GM12878 (cell line): ENCODE results near the gene YIPF4. TPM values are rescaled to one million over a fixed set of nuclear protein-coding genes. Genes with fewer than 3 reads are reported as not detected.

Experiments
- ATAC-seq: fragments of 200-7000 bp; cut with Tn5 transposase; 3 replicates; pipeline ENCODE4 v1.9.1; 2020; ENCODE audit warnings: mild to moderate bottlenecking, moderate library complexity
- BruUV-seq: library from RNA; stranded (reverse); fragments of 400-500 nt; replicated peaks from 2 replicates; lab custom pipeline; 2021; lab: Mats Ljungman, UMichigan
- CTCF ChIA-PET: fragments of 300-600 bp; sonication (Branson Sonifier 250); formaldehyde crosslinking; extraction: SDS; loops from one replicate; lab custom pipeline; 2021; ENCODE audit warnings: inconsistent platforms; lab: Yijun Ruan, JAX
- POLR2A ChIA-PET: fragments of 350-600 bp; formaldehyde crosslinking; extraction: SDS; loops from one replicate; lab custom pipeline; 2021; ENCODE audit warnings: inconsistent platforms; lab: Charles Lee
- RAD21 ChIA-PET: fragments of 300-600 bp; sonication (Branson Sonifier 250); formaldehyde crosslinking; loops from one replicate; lab custom pipeline; 2023; ENCODE audit warnings: antibody characterized with exemption; ENCODE audit not compliant: unreplicated experiment; lab: Charles Lee
- SMC1A ChIA-PET: fragments of 300-600 bp; sonication (Branson Sonifier 250); formaldehyde crosslinking; loops from one replicate; lab custom pipeline; 2023; ENCODE audit not compliant: unreplicated experiment, uncharacterized antibody; lab: Charles Lee
- DNase-seq: peaks from one replicate; pipeline ENCODE4 v3.0.0-alpha.2; 2011; ENCODE audit warnings: low read depth, low spot score
- FAIRE-seq: peaks from 3 replicates; lab custom pipeline; 2011; peaks lifted over from hg19 to GRCh38; lab: Jason Lieb, UNC
- H2AFZ ChIP-seq: 2 replicates; pipeline ENCODE4 v1.6.0; 2011; ENCODE audit warnings: low read depth, low read length, control low read depth; ENCODE audit not compliant: control insufficient read depth
- H3K27ac ChIP-seq: 2 replicates; pipeline ENCODE4 v1.5.1; 2011; ENCODE audit warnings: control low read depth; ENCODE audit not compliant: control insufficient read depth, insufficient read depth
- H3K27me3 ChIP-seq, 2 experiments: replicated peaks in 1 of 2; 2 replicates each; pipeline versions ENCODE4 v1.6.0 to v1.6.1; 2011; ENCODE audit warnings: low read length in 1 of 2; ENCODE audit not compliant: control insufficient read depth in 2 of 2, insufficient read depth in 2 of 2
- H3K36me3 ChIP-seq, 2 experiments: 2 replicates each; pipeline ENCODE4 v1.5.1; 2011; ENCODE audit warnings: low read length in 1 of 2; ENCODE audit not compliant: control insufficient read depth in 2 of 2, insufficient read depth in 2 of 2
- H3K4me1 ChIP-seq: 2 replicates; pipeline ENCODE4 v1.6.1; 2011; ENCODE audit warnings: mild to moderate bottlenecking, low read length, moderate library complexity, mixed read lengths; ENCODE audit not compliant: control insufficient read depth, insufficient read depth
- H3K4me2 ChIP-seq: 2 replicates; pipeline ENCODE4 v1.6.0; 2011; ENCODE audit warnings: control low read depth; ENCODE audit not compliant: control insufficient read depth, insufficient read depth
- H3K4me3 ChIP-seq: fragments of 200-600 bp; sonication (generic); 2 replicates; pipeline ENCODE4 v1.5.1; 2016
- H3K79me2 ChIP-seq: 2 replicates; pipeline ENCODE4 v1.6.0; 2011; ENCODE audit warnings: low read length; ENCODE audit not compliant: control insufficient read depth, insufficient read depth
- H3K9ac ChIP-seq: 2 replicates; pipeline ENCODE4 v1.8.0; 2011; ENCODE audit warnings: low read length, control low read depth, mixed read lengths; ENCODE audit not compliant: control insufficient read depth, insufficient read depth
- H3K9me3 ChIP-seq: replicated peaks from 3 replicates; pipeline ENCODE4 v1.5.1; 2011; ENCODE audit warnings: mild to moderate bottlenecking, low read length; ENCODE audit not compliant: control insufficient read depth, insufficient read depth
- H4K20me1 ChIP-seq: 2 replicates; pipeline ENCODE4 v1.6.0; 2011; ENCODE audit not compliant: control insufficient read depth, insufficient read depth
- JUNB ChIP-seq: IDR thresholded peaks from 2 replicates; pipeline ENCODE4 v1.6.1; 2016; ENCODE audit warnings: antibody characterized with exemption, mild to moderate bottlenecking
- MEF2A ChIP-seq: IDR thresholded peaks from 2 replicates; pipeline ENCODE4 v1.6.1; 2011; ENCODE audit warnings: low read depth, mild to moderate bottlenecking, low read length, moderate library complexity; ENCODE audit not compliant: insufficient read depth
- MTA2 ChIP-seq: fragments of 450-650 bp; IDR thresholded peaks from 2 replicates; pipeline ENCODE4 v1.6.1; 2016; ENCODE audit warnings: low read depth, mild to moderate bottlenecking, moderate library complexity
- NFXL1 ChIP-seq: fragments of 450-650 bp; IDR thresholded peaks from 2 replicates; pipeline ENCODE4 v1.6.1; 2017; ENCODE audit warnings: antibody characterized with exemption, mild to moderate bottlenecking, borderline replicate concordance
- PML ChIP-seq: IDR thresholded peaks from 2 replicates; pipeline ENCODE4 v1.6.1; 2012; ENCODE audit warnings: low read length, inconsistent platforms
- RAD51 ChIP-seq: fragments of 450-650 bp; IDR thresholded peaks from 2 replicates; pipeline ENCODE4 v1.6.1; 2016; ENCODE audit warnings: moderate library complexity, mild to moderate bottlenecking, inconsistent platforms
- ZNF217 ChIP-seq: fragments of 450-650 bp; IDR thresholded peaks from 2 replicates; pipeline ENCODE4 v1.6.1; 2017; ENCODE audit warnings: antibody characterized with exemption, mild to moderate bottlenecking
- WGBS: methylation state at CpG from one replicate; pipeline ENCODE4 v1.1.6; 2016; ENCODE audit warnings: low lambda C conversion rate; ENCODE audit not compliant: insufficient replicate concordance, insufficient coverage; ENCODE audit errors: missing lambda C conversion rate; 5-methylcytosine and 5-hydroxymethylcytosine counted together
- in situ Hi-C: fragments of 300-500 bp; cut with MboI; formaldehyde crosslinking; loops from 9 replicates; pipeline ENCODE4 v1.14.3; 2018; ENCODE audit warnings: mixed read lengths
- intact Hi-C: fragments of 100-400 bp; cut with micrococcal nuclease; formaldehyde crosslinking; loops from one replicate; pipeline ENCODE4 v1.14.2; 2022; ENCODE audit not compliant: unreplicated experiment
- polyA plus RNA-seq, 11 experiments: library from polyadenylated mRNA; depleted of rRNA in 4 of 11; unstranded in 6 of 11; stranded (reverse) in 5 of 11; fragments of >200 nt; fragmentation: Nextera tagmentation in 4 of 11; fragmentation: Illumina TruSeq in 1 of 11; extraction: Ambion mirVana in 4 of 11; extraction: Trizol in 1 of 11; gene quantifications; 1 replicate in 1 of 11; 2 replicates in 10 of 11; pipeline versions ENCODE4 v1.2.1 to v1.2.3, GENCODE V29; 2011 to 2016; ENCODE audit warnings: inconsistent platforms in 2 of 11, missing spikeins in 2 of 11, low read depth in 1 of 11
- total RNA-seq, 4 experiments: library from RNA; depleted of rRNA in 3 of 4; stranded (reverse); fragments of >200 nt in 3 of 4; fragmentation: Illumina TruSeq in 1 of 4; extraction: Trizol in 1 of 4; gene quantifications; 2 replicates each; pipeline versions ENCODE4 v1.2.1 to v1.2.3, GENCODE V29; 2013 to 2021
- TF ChIP-seq, protein P1 (sequence below): fragments of 450-650 bp; IDR thresholded peaks from 2 replicates; pipeline ENCODE4 v1.6.1; 2016; ENCODE audit warnings: mild to moderate bottlenecking
- TF ChIP-seq, protein P2 (sequence below): fragments of 450-650 bp; IDR thresholded peaks from 2 replicates; pipeline ENCODE4 v1.6.1; 2017; ENCODE audit warnings: mild to moderate bottlenecking

The YIPF4 gene
- total and polyA plus RNA-seq, 10 of the 15 experiments (the other 5 are each of a cell fraction or from before 2014, with no cell fraction given), result 2.8 to 60.4 (median 11.1) TPM

DNA sequence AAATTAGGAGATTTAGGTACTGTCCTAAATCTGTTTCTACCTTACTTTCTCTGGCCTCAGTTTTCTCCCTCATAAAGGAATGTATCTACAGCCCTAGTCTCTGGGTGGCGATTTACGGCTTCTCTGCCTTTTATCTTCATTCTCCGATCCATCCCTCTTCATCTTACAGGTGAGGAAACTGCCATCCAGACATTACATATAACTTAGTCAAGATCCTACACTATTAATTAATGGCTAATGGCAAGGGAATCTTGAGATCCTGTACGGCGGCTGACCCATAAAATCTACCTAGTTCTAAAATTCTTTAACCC, 386 bp upstream of the YIPF4 start:
- CTCF ChIA-PET, result interaction anchor here (0.9 kb wide), 1 partner anchor 195 kb away, joined by 3 read pairs; no protein-coding TSS in a partner anchor

More for the DNA sequence above, 386 bp upstream of the YIPF4 start:
- RAD21 ChIA-PET, result no interaction called here
- peak; percentile 78 for FAIRE-seq
- POLR2A ChIA-PET, result no interaction called here
- SMC1A ChIA-PET, result interaction anchor here (0.7 kb wide), 2 partner anchors 10 to 12 kb away, joined by 3 read pairs; partner anchors contain the start of gene NLRC4
- Histone ChIP-seq H4K20me1 (no peaks in the 10 kb centered on the region), H3K27me3 (no peaks in the 10 kb centered on the region), H3K79me2 (peaks cover 22% of the 10 kb centered on the region), H3K4me3 (peak overlapping the region; percentile 87), H3K9me3 (no peaks in the 10 kb centered on the region; the same call in 1 of the 3 replicates), H3K4me2 (peak overlapping the region; percentile 87), H3K36me3 (peaks cover 0 to 4% of the 10 kb centered on the region in 2 experiments; a peak in 1 of 4 replicates), H3K4me1 (no peaks in the 10 kb centered on the region), H2AFZ (peak overlapping the region; percentile 95), H3K27ac (peak overlapping the region; percentile 77), H3K9ac (peak overlapping the region; percentile 86)
- ATAC-seq, result no peak; the same call in 2 of the 3 replicates
- TF ChIP-seq ZNF217 (no peak), PML (peak; percentile 21; the same call in 1 of the 2 replicates), MTA2 (0 out of 2 replicates have a peak, but pooled peaks have one; percentile 16), NFXL1 (no peak), MEF2A (no peak), JUNB (0 out of 2 replicates have a peak, but pooled peaks have one; percentile 8), RAD51 (no peak)
- TF ChIP-seq, protein P1, sequence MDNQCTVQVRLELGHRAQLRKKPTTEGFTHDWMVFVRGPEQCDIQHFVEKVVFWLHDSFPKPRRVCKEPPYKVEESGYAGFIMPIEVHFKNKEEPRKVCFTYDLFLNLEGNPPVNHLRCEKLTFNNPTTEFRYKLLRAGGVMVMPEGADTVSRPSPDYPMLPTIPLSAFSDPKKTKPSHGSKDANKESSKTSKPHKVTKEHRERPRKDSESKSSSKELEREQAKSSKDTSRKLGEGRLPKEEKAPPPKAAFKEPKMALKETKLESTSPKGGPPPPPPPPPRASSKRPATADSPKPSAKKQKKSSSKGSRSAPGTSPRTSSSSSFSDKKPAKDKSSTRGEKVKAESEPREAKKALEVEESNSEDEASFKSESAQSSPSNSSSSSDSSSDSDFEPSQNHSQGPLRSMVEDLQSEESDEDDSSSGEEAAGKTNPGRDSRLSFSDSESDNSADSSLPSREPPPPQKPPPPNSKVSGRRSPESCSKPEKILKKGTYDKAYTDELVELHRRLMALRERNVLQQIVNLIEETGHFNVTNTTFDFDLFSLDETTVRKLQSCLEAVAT, result peak; percentile 99
- TF ChIP-seq, protein P2, sequence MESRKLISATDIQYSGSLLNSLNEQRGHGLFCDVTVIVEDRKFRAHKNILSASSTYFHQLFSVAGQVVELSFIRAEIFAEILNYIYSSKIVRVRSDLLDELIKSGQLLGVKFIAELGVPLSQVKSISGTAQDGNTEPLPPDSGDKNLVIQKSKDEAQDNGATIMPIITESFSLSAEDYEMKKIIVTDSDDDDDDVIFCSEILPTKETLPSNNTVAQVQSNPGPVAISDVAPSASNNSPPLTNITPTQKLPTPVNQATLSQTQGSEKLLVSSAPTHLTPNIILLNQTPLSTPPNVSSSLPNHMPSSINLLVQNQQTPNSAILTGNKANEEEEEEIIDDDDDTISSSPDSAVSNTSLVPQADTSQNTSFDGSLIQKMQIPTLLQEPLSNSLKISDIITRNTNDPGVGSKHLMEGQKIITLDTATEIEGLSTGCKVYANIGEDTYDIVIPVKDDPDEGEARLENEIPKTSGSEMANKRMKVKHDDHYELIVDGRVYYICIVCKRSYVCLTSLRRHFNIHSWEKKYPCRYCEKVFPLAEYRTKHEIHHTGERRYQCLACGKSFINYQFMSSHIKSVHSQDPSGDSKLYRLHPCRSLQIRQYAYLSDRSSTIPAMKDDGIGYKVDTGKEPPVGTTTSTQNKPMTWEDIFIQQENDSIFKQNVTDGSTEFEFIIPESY, result peak; percentile 53; the same call in 1 of the 2 replicates
- BruUV-seq, result TSS peak; percentile 94
- DNase-seq, result no peak
- 52% methylated on average over 5 of the region's 5 CpGs for WGBS
- in situ Hi-C loops, result no loop called here
- intact Hi-C loops, result loop anchor here (5.0 kb wide), 2 partner anchors 80 to 110 kb away; partner anchors contain the start of genes BIRC6 and SLC30A6
